VCaP (cell line): Measurements from ENCODE around the gene PPHLN1.

Source experiments
- H3K27ac ChIP-seq: fragments of 450-650 bp; 2 replicates; pipeline ENCODE4 v1.5.1; 2017
- TF ChIP-seq, protein P1 (sequence below): fragments of 450-650 bp; conservative IDR thresholded peaks from 2 replicates; pipeline ENCODE4 v1.5.1; 2017; ENCODE audit warnings: mild to moderate bottlenecking, moderate library complexity

PPHLN1 gene

DNA sequence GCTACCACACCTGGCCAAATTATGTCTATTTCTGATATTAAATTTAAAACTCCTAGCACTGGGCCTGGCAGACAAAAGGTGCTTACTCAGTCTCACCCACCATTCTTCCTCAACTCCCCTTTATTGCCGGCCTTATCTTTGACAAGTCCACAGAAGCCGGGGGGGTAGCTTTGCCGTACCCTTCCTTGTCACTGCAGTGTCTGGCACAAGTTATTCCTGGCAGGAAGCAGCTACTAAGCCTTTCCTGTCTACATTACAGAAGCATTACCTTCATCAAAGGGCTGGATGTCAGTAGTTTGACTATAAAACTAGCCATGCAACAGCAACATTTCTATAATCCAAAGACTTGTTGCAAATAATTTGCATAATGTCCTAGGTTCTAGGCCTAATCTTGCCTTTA lies 136.5 kb downstream of the PPHLN1 start:
- no peak overlapping the region for H3K27ac ChIP-seq
- TF ChIP-seq, protein P1, sequence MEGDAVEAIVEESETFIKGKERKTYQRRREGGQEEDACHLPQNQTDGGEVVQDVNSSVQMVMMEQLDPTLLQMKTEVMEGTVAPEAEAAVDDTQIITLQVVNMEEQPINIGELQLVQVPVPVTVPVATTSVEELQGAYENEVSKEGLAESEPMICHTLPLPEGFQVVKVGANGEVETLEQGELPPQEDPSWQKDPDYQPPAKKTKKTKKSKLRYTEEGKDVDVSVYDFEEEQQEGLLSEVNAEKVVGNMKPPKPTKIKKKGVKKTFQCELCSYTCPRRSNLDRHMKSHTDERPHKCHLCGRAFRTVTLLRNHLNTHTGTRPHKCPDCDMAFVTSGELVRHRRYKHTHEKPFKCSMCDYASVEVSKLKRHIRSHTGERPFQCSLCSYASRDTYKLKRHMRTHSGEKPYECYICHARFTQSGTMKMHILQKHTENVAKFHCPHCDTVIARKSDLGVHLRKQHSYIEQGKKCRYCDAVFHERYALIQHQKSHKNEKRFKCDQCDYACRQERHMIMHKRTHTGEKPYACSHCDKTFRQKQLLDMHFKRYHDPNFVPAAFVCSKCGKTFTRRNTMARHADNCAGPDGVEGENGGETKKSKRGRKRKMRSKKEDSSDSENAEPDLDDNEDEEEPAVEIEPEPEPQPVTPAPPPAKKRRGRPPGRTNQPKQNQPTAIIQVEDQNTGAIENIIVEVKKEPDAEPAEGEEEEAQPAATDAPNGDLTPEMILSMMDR = no peak

DNA sequence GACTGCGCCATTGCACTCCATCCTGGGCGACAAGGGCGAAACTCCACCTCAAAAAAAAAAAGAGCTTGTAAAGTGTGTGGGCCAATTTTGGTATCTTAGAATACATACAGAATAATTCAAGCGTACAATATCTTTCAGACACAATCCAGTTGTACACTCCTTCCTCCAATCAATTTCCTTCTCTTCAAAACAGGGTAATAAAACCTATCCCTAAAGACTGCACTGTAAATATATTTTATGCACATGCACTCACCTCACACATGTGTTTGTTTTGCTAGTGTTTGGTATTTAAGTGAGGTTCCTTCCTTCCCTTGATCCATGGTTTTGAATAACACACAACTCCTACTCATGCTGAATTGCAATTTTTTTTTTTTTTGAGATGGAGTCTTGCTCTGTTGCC lies 137.7 kb downstream of the PPHLN1 start:
- no peak overlapping the region for H3K27ac ChIP-seq
- TF ChIP-seq, protein P1 = no peak

DNA sequence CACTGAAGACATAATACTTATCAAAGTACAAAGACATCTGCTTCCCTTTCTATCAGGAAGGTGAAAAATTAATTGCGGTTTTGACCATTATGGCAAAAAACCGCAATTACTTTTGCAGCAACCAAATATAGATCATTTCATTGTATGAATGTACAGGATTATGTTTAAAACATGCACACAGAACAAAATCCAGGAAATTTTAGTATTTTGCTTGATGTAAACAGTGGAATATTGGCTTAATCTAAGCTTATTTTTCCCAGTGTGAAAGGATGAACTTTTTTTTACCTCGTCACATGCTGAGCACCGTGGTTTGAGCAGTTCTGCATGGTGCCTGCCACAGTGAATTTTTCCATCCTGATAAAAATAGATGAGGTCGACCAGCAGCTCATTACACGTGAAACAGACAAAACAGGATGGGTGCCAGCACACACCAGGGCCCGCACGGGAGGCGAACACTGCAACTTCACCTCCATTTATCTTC lies 142.4 kb downstream of the PPHLN1 start:
- TF ChIP-seq, protein P1 = no peak
- no peak overlapping the region for H3K27ac ChIP-seq

DNA sequence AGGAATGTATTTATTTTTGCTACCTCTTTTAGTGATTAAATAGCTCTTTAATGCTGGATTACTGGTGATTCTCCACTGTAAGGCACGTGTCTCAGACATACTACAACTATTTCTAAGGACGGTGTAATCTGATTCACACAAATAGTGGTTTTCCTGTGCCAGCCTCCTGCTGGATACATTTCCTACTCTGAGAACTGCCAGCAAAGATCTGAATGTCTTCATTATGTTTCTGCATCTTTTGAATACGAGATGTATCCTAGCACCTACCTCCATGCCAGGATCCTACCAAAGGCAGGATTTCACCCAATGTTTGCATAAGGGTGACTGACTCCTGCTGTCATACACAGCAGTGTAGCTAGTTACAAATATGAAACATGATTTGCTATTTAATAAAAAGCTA lies 143.0 kb downstream of the PPHLN1 start:
- TF ChIP-seq, protein P1 = no peak
- no peak overlapping the region for H3K27ac ChIP-seq

DNA sequence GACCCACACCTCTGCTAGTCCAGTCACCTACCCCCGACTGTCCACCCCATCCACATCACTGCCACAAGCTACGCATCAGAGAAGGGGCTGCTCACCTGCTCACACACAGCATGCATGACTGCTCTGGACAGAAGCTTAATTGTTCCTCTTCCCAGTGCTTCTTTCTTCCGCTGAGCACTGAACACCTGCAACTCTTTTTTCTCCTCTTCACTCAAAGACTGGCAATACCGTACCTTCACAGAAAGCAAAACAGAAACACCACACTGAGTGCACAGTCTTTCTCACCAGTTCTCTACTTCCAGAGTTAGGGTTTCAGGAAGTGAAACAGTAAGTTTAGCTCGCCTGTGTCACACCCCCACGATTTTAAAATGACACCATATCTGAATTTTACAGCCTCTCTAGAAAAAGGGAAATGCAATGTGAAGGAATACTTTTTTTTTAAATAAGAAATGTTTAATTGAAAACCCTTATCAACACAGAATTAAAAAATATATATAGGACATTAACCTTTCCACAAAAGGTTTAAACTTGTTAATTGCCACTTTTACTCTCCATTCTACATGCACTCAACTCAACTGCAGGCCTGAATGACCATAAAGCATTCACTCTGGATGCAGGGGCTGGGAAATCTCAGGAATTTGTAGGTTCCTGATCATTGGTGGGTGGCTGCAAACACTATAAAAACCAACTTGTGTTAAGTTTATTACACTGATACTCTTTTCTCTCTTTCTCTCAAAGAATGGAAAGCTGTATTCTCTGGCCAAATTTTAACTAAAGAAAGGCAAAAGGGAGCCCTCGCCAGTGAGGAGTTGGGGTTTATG lies 143.6 kb downstream of the PPHLN1 start:
- H3K27ac ChIP-seq = no peak overlapping the region
- TF ChIP-seq, protein P1 = no peak

DNA sequence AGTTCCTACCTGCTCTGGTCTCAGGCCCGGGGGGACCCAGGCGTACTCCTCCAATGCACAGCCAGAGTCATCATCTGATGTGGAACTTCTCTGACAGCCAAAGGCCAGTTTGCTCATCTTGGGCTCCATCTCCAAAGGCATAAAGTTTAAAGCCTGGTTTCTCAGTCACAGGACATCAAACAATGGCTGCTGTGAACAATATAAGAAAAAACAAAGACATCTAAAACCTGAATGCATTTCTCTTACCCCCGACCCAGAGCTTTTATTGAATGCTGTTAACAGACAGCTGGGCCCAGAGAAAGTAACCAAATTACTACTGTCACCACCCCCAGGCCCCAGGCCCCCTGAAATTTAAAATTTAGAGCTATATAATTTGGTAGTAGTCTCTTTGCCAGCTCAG lies 146.4 kb downstream of the PPHLN1 start:
- H3K27ac ChIP-seq = no peak overlapping the region
- TF ChIP-seq, protein P1 = no peak

DNA sequence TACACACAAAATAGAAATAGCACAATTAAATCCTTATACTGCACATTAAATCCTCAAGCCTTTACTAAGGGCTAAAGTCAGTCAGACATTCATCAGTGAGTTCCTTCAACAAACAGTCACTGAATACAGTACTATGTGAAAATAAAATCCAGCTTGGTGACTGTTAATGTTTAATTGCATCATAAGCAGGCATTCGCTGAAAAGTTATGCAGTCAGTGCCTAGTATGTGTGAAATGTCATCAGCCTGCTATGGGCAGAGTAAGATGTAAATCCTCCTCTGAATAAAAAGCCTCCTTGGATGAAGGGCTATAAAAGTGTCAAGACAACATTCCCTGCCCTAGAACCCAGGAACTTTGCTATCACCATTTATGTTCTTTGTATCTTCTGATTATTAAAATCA lies 147.2 kb downstream of the PPHLN1 start:
- H3K27ac ChIP-seq = no peak overlapping the region
- TF ChIP-seq, protein P1 = no peak
